ENCODE measurements around the gene C15orf62.

Gene C15orf62, protein sequence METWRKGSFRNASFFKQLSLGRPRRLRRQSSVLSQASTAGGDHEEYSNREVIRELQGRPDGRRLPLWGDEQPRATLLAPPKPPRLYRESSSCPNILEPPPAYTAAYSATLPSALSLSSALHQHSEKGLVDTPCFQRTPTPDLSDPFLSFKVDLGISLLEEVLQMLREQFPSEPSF

DNA sequence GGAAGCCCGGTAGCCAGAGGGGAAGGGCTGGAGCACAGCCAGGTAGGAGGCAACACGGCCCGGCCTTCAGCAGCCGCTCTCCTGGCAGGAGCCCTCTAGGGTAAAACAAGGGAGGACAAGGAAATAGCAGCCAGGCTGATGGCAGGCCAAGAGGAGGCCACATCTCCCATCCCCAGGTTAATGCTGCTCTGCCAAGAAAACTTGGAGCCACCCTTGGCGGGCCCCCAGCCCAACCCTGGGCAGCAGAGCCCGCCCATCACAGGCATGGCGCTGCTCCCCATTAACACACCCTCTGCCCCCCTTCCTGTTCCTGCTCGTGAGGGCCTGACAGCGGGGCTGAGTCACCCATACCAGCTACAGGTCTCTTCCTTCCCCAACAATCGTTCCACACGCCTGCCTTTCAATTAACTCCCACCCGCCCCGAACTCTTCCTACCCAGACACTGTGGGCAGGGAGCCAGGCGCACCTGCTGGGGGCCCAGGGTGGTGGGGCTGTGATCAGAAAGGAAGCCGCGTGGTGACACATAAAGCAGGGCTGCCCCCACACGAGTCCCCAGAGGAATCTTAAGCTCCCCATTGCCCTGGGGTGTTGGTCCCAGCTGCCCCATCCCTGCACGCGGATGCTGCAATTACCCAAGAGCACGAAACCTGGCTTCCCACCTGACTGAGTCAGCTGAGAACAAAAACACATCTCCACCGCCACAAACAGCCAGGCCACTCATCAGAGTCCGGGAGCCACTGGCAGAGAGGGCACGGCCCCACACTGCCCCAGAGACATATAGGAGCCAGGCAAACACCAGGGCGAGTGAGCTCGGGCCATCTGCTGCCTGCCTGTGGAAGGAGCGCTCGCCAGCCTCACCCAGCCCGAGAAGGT lies at the start of gene C15orf62:
TSS of gene C15orf62 (plus strand) at position 707 of the 873 bp plus-strand sequence. CDS start 516 bp downstream, outside the sequence.
- DNase-seq: peak; percentile 88

DNA sequence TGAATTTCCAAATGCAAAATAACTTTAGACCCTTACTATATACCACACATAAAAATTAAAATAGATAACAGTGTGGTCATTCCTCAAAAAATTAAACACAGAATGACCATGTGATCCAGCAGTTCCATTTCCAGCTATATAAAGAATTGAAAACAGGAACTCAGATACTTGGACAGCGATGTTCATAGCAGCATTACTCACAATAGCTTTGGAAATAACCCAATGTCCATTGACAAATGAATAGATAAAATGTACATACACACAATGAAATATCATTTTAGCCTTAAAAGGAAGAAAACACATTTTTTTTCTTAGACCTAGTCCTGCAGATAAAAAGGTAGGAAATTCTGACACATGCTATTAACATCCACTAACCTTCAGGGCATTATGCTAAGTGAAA lies 48.1 kb upstream of the C15orf62 start:
- DNase-seq: no peak

DNA sequence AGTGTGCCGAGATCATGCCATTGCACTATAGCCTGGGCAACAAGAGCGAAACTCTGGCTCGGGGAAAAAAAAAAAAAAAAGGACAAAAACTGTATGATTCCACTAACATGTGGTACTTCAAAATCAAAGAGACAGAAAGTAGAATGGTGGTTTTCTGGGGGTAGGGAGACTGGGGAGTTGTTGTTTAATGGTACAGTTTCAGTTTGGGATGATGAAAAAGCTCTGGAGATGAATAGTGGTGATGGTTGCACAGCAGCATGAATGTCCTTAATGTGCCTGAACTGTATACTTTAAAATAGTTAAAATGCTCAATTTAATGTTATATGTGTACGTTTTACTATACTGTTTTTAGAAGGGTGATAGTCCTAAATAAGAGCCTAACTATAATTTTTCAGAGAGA lies 47.4 kb upstream of the C15orf62 start:
- DNase-seq: no peak

DNA sequence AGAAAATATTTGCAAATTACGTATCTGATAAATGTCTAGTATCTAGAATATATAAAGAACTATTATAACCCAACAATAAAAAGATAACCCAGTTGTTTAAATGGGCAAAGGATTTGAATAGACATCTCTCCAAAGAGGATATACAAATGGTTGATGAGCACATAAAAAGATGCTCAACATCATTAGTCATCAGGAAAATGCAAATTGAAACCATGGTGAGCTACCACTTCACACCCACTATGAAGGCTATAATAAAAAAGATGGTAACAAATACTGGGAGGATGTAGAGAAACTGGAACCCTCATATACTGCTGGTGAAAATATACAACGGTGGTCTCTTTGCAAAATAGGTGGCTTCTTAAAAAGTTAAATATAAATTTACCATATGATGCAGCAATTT lies 46.8 kb upstream of the C15orf62 start:
- no peak for DNase-seq

DNA sequence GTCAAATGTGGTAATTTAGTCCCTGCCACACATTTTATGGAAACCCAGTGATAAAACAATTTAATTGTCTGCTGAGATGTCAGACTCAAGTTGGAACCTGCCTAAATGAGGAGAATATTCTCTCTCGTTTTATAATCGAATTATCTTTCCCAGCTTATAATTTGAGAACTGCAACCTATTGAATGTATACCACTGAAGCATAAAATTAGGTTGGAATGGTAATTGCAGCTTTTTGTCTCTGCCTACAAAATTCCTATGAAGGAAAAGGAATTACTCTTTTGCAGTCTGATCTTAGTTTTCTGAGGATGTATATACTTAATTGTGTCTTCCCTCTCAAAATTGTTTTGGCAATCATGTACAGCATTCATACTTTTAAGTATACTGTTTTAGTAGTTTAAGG lies 45.9 kb upstream of the C15orf62 start:
- DNase-seq: no peak

DNA sequence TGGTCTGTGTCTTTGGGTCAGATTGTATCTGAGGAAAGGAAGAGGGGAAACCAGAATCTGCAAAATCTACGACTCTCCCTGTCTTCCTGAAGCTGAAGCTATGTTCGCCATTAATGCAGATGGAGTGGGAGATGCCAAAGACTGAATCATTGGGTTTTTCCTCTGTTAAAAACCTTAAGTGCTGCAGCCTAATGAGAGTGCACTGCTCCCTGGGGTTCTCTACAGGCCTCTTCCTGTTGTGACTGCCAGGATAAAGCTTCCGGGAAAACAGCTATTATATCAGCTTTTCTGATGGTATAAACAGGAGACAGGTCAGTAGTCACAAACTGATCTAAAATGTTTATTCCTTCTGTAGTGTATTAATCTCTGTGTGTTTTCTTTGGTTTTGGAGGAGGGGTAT lies 38.7 kb upstream of the C15orf62 start:
- no peak for DNase-seq

DNA sequence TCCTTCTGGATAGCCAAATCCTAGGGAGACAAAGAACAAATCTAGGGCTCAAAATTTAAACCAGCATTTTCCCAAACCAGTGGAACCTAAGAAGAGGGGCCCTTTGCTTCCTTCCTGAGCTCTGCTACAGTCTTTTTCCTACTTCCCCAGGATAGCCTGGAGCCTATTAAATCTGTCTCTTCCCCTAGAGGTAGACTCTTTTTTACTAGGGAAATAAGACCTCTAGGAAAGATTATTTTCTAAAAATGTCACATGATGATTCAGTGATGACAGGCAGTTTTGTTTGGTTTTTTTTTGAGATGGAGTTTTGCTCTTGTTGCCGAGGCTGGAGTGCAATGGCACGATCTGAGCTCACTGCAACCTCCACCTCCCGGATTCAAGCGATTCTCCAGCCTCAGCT lies 33.2 kb upstream of the C15orf62 start:
- DNase-seq: no peak

DNA sequence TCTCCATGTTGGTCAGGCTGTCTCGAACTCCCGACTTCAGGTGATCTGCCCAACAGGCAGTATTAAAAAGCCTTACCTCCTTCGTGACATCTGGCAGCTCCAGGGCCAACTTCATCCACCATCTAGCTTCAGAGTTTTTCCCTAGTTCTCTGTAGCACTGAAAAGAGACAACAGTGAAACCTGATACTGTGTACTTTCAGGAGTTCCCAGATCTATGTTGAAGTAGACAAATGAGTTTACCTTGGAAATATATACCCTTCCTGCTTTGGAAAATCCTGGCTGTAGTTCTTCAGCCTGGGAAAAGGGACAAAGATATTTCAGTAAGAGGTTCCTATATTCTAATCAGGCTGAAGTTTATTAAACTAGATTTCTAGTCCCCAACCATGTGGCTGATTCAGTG lies 32.7 kb upstream of the C15orf62 start:
- peak; percentile 84 for DNase-seq

DNA sequence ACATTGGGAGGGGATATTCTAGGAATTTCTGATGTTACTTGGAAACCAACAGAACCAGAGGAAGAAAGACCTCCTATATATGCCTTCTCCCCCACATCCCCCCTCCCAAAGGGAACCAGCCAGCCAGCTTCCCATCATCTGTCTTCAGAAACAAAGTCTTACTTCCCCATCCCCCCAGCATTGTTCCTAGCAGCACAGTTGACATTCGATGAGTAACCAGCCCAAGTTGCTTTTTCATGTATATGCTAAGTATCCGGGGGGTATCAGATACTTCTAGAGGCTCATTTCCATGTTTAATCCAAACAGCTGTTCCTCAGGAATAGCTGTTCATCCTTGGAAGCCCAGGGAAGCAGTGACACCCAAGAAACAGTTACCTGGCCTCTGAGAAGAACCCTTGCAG lies 30.7 kb upstream of the C15orf62 start:
- DNase-seq: peak; percentile 9

DNA sequence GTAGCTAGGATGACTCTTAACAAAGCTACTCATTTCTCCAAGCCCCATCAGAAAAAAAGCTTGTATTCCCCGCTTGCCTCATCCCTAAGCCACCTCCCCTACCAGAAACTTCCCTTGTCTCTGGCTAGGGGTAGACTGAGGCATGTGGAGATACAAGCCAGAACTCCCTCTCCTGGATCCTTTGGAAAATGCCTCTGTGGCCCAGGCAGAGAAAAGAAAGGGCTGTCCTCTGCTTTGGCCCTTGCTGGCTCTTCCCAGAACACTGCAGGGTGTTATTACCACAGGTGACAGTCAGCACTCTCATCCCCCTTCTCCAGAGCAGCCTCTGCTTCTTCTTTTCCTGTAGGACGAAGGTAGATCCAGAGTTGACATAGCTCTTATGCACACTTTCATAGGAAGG lies 29.9 kb upstream of the C15orf62 start:
- no peak for DNase-seq

DNA sequence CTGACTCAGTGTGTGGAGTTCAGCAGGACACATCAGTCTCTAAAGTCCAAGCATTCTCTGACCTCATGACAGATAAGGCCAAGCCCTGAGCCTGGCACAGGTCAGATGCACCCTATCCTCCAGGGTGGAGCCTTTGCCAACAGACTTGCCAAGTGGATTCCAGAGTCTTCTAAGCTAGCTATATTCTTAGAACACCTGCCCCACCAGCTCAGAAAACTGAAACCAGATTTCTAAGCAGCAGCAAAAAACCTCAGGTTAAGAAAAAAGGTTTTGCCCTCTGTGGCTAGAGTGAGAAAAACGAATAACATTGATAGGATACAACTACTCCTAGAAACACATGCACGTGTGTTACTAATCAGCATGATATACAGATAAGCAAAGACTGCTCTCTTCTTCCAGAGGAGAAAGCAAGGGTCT lies 26.3 kb upstream of the C15orf62 start:
- no peak for DNase-seq

DNA sequence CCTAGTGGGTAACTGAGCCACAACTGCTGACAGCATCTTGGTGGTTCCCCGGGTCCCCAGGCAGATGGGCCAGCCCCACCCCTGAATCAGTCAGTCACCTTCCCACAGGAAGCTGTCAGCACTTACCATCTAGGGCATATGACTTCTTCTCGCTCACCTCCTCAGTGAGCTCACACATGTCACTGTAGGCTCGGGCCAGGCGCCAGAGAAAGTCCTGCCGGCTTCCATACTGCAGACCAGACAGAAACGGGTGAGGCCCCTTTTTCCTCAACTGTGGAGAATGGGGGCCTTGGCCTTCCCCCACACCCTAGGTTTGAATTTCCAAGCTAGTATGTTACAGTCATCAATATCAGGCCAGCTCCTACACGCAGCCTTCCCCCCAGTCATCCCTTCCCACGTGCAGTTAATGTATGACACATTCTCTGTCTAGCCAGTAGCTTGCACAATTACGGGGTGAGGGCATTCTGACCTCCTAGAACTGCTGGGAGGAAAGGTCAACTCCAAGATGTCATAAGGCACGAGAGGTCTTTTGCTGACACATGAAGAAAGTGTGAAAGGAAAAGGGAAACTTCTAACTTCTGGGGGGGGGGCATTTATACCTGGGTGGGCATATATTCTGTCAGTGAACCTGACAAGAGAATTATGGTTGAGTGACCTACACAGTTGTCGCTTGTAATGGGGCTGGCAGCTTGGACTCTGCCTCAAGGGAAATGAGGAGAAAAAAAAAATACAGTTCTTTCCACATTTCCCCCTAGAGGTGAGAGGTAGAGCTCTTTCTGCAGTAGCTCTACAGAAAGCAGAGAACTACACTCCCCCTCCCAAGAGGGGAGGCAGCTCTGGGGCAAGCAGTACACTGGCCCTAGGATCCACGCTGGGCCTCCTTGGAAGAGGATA lies 25.6 kb upstream of the C15orf62 start:
- peak; percentile 73 for DNase-seq

DNA sequence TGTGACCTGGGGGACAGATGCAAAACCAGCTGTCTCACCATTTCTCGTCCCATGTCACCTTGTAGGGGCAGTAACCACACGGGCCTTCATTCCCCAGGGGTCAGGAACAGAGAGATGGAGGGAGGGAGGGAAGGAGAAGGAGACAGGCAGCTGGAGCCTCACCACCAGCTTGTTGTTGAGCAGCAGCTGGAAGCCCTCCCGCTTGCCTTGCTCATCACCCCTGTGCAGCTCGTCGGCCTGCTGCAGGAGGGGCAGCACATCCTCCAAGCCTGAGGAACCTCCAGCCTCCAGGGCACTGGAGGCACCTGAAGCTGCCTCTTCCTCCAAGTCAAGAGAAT lies 25.0 kb upstream of the C15orf62 start:
- DNase-seq: peak; percentile 98

DNA sequence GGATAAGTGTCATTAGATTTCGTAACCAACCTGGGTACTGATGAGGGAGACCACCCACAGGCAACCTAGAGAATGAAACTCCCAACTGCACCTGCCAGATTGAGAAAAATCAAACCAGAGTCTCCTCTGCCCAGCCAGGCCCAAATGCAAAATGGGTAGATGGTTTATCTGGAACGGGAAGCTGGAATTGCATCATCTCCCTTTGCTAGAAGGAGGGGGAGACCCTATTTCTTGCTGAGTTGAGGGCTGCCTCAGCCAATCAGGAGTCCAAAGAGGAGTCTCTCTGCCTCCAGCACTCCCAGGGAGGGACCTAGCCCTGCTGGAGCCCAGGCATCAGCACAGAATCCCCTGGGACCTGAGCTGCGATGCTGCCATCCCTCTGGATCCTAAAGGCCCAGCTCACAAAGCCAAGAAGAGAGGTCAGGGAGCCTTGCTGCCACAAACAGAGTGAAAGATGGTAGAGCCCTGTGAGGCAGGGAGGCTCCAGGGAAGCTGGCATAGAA lies 22.8 kb upstream of the C15orf62 start:
- DNase-seq: peak; percentile 44

DNA sequence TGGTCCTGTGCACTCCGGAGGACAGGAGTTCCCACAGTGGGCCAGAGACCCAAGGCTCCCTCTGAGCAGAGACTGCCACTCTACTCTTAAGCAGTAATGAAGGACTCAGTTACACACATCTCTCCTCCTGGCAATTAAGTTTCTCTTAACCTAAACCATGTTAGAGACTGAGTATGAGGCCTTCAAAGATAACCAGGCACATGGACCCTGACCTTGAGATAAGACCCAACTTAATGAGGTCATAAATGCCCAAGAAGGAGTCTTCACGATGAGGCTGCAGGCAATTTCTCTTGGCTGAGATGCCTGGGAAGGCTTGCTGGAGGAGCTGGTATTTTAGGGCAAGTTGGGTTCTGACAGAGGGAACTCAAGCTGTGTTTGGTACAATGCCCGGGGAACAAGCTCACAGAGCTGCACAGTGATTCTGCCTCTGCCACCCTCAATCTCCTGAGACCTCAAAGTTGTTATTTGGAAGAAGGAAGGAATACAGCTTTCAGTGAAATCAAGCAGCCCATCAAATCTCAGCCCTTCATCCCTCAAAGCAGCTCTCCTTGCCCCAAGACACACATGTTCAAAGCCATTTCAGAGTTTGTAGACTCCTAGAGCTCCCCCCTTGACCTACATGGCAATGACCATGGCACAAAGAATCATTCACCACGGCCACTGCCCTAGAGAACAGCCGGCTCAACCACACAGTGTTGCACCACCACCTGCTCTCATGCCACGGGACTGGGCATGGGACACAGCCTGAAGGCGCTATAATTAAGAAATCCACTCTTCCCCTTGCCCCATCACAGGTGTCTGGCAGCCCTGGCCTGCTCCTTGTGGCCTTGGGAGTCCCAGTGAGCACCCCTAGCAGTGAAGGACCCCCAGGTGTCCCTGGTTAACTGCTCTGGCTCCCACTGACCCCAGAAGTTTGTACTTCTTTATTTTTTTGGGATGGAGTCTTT lies 21.8 kb upstream of the C15orf62 start:
- DNase-seq: no peak

DNA sequence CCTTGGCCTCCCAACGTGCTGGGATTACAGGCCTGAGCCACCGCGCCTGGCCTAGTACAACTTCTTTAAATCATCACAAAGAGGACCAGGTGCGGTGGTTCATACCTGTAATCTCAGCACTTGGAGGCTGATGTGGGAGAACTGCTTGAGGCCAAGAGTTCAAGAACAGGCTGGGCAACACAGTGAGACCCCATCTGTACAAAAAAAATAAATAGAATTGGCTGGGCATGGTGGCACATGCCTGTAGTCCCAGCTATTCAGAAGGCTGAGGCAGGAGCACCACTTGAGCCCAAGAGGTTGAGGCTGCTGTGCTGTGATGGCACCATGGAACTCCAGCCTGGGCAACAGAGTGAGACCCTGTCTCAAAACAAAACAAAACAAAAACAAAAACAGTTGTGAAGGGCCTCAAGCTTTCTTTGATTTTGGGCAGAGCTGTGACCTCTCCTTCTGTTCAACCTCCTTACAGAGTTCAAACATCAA lies 20.6 kb upstream of the C15orf62 start:
- no peak for DNase-seq

DNA sequence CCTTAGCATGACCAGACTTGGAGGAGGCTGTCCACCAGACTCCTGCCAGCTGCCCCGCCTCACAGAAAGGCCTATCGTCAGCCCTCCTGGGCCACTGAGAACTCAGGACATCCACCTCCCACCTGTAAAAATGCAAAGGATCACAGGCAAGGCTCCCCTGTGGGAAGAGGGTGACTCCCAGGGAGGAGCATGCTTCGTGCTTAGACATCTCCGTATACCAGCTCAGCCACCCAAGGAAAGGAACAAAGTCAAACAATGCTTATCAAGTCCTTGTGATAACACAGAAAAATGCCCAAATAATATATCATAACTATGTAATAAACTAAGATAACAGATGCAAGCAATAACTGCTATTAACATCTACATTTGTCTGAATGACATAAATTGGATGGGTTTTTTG lies 18.9 kb upstream of the C15orf62 start:
- no peak for DNase-seq

DNA sequence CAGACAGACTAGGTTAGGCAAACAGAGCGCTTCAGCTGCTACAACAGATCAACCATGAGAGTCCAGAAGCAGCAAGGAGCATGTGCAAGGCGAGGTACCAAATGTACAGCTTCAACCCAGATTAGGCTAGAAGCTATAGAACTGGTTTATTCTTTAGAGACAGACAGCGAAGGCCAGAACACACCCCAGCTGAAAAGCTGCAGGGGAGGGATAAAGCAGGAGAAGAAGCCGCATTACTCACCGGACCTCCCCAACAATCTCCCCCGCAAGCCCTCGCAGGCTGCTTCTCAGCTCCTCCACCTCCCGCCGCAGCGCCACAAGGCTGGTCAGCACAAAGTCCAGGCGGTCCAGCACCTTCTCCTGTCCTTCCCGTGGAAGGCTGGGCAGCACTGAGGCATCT lies 18.0 kb upstream of the C15orf62 start:
- DNase-seq: no peak

DNA sequence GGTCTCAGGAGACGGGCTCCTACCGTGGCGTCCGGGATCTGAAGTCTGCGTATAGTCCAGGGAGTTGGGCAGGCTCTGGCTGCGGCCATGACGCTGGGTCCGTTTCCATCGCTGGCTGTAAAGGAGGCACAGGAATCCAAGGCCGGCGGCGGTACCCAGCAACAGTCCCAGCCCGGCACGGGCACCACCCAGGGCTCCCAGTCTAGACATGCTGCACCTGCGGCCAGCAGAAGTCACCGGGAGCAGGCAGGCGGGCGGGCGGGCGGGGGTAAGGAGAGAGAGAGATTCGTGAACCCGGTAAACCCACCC lies 15.3 kb upstream of the C15orf62 start:
- DNase-seq: no peak

DNA sequence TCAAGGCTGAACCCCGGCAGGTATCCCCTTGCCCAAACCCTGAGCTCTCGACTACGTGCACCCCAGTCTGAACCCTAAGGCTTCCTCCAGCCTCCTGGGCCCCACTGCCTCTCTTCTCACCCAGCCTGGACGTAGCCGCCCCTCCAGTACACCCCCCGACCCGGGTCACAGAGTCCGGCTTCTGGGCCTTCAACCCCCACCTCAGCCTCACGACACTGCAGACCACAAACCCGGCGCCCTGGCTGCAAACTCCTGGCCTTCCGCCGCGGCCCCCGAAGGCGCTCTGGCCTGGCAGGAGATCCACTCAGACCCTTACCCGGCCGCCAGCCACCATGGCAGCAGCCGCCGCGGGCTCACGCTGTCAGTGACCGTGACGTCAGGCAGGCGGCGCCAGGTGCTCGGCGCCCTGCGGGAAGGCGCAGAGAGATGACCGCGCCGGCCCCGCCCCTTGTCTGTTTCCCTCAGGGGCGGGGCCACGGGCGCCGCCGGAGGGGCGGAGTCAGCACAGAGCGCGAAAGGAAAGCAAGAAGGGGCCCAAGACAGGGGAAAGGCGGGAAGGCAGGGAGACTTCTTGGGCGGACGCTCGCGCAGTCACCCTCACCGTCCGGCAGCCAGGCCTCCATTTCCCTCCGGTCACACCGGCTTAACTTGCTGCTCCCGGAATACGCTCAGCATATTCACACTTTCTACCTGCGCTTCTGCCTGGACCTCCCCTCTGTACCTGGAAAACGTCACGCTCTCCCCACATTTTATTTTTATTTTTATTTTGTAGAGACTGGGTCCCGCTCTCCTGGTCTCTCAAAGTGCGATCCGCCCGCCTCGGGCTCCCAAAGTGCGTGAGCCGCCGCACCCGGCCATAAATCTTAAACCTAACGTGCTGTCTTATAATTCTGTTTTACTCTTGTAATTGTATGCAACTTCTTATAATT lies 14.6 kb upstream of the C15orf62 start, which contains the start of gene RMDN3:
TSS of gene RMDN3 (minus strand) at position 372 of the 929 bp plus-strand sequence. CDS start 471 bp downstream, outside the sequence.
- peak; percentile 95 for DNase-seq

DNA sequence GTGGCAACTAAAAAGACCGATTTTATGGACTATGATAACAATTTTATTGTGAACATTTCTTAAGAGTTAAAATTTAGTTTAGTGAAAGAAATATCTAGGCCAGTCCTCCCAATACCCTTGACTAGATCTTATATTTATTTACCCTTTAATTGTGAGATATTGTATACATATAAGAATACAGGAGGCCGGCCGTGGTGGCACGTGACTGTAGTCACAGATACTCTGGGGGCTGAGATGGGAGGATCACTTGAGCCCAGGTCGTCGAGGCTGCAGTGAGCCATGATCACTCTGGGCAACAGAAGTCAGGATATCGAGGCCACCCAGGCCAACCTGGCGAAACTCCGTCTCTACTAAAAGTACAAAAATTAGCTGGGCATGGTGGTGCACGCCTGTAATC lies 14.0 kb upstream of the C15orf62 start:
- DNase-seq: peak; percentile 55
